SHP77 treated with DMSO at 0.1 percent for 48 hours (cell line): ENCODE measurements around the gene DCAF4.
A peak's percentile ranks its signal among the peaks of the same experiment; 100 is the strongest.
"Not testable (repeated sequence)": the region's sequence is repeated elsewhere in the genome, so short reads cannot be mapped to it uniquely, and the experiment has no call there.

Source experiments
- DNase-seq: peaks from one replicate; lab custom pipeline; 2025; lab: John Stamatoyannopoulos, UW

The DCAF4 gene

GRCh38 chr14:72970824-72971434 lies 44.7 kb downstream of the DCAF4 start:
- DNase-seq = no peak

DNA sequence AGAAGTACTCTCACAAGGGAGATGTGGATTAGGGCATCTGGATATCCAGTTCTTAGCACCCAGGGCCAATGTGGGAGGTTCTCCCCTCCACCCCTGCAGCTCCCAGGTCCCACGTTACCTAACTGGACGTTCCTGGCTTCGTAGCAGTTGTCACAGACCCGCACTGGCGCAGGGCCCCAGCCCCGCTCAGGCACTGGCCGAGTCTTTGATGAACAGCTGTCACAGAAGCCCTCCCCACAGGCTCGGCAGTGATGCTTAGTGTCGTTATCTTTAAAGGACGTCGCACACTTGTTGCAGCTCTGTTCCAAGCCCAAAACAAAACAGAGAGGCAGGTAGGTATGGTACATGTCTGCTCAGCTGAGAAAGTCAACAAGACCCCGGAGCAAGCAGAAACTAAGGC lies 48.4 kb downstream of the DCAF4 start:
- no peak for DNase-seq

GRCh38 chr14:72975770-72976169 lies 49.5 kb downstream of the DCAF4 start:
- DNase-seq = no peak

DNA sequence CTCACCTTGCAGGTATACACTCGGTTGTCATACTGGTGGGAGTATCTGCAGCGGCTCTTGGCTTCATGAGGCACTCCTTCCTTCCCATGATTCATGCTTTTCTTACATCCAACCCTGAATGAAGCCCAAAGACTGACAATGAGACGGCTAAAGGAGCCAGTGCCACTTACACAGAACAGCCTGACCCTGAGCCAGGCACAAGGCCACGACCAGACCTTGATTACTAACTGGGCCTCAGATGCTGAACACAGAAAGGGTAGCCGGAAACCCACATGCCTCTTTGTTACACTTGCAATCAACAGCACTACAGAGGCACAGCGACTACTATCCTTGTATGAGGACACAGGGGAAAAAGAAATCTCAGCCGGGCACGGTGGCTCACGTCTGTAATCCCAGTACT lies 52.6 kb downstream of the DCAF4 start:
- no peak for DNase-seq

DNA sequence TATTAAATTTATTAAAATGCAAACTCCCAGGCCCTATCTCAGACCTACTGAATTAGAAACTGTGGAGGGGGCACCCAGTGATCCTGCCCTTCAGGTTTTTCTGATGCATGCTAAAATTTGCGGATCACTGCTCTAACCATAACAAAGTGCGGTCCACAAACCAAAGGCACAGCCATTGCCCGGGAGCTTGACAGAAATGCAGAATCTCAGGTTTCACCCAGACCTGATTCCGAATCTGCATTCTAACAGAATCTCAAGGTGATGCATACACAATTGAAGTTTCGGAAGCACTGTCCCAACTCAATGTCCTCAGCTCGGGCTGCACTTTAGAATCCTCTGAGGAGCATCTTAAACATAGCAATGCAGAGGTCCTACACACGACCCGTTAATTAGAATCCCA lies 54.6 kb downstream of the DCAF4 start:
- no peak for DNase-seq

DNA sequence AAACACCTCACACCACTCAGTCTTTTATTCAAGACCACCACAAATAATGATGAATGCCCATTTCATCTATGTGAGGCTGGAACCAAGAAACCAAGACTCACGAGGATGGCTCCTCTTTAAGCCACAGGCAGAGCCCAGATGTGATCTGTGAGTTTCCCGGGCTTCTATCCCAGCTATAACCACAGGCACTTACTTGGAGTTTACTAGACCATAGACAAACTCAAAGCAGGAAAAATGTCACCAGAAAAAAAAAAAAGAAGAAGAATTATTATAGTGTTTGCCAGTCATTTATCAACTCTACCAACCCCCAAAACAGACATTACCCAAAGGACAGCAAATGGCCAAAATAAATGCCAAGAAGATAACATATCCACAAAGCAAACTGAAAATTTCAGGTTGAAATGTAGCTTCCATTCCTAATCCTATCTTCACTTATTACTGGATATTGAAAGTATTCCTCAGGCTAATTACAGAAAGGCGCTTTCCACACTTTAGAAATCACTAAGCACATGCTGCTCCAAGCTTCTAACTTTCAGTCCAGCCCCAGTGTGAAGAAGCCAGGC lies 56.0 kb downstream of the DCAF4 start:
- DNase-seq = no peak

- DNase-seq = no peak
Measured at GRCh38 chr14:72986214-72986613, 60.0 kb downstream of the DCAF4 start.

- no peak for DNase-seq
Measured at GRCh38 chr14:72986857-72987256, 60.6 kb downstream of the DCAF4 start.

DNA sequence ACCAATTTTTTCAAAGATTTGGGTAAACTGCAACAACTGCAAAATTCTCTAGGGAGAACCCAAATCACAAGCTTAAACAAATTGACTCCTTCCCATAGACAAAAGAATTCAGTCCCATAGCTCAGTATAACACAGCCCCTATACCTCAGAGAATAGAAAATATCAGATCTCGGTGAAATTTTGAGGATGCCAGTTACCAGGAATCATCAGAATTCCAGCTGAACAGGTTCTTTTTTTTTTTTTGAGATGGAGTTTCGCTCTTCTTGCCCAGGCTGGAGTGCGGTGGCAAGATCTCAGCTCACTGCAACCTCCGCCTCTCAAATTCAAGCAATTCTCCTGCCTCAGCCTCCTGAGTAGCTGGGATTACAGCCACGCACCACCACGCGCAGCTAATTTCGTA lies 63.9 kb downstream of the DCAF4 start:
- DNase-seq = no peak

- DNase-seq = no peak
Measured at GRCh38 chr14:72996916-72997315, 70.7 kb downstream of the DCAF4 start.

DNA sequence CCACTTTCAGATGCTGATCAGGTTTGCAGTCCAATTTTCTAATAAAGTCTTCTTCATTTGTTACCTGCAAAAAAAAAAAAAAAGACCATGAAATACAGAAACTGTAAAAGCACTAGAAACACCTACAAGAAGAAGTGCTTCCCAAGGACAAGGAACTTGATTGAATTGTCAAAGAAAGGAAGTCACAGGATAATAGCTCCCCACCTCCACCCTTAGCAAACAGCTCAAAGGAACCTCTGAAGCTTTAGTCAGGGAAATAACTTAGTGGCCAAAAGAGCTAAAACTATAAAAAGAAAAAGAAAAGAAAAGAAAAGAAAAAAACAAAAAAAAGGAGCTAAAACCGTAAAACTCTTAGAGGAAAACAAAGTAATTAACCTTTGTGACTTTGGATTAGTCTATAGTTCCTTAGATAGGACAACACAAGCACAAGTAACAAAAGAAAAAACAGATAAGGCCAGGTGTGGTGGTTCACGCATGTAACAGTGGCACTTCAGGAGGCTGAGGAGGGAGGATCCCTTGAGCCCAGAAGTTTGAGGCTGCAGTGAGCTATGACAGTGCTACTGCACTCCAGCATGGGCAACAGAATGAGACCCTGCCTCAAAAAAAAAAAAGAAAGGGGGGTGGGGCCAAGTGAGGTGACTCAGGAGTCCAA lies 72.1 kb downstream of the DCAF4 start:
- DNase-seq = no peak

DNA sequence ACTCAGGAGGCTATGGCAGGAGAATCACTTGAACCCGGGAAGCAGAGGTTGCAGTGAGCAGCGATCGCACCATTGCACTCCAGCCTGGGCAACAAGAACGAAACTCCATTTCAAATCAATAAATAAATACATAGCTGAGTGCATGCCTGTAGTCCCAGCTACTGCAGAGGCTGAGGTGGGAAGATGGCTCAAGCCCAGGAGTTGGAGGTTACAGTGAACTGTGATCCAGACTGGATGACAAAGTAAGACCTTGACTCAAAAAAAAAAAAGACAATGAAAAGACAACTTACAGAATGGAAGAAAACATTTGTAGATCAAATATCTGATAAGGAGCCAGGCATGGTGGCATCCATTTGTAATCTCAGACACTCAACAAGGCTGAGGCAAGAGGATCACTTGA lies 73.1 kb downstream of the DCAF4 start:
- no peak for DNase-seq

DNA sequence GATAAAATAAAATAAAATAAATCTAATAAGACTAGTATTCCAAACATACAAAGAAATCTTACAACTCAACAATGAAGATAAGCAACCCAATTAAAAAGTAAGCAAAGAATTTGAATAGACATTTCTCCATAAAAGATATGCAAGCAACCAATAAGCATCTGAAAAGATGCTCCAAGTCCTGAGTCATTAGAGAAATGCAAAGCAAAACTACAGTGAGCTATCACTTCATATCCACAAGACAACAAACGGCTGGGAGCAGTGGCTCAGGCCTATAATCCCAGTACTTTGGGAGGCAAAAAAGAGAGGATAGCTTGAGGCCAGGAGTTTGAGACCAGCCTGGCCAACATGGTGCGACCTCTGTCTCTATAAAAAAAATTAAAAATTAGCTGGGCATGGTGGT lies 73.8 kb downstream of the DCAF4 start:
- DNase-seq = no peak

- no peak for DNase-seq
Measured at GRCh38 chr14:73003681-73004080, 77.4 kb downstream of the DCAF4 start.

GRCh38 chr14:73004641-73005040 lies 78.4 kb downstream of the DCAF4 start:
- DNase-seq = not testable (repeated sequence)

GRCh38 chr14:73007835-73008234 lies 81.6 kb downstream of the DCAF4 start:
- no peak for DNase-seq

DNA sequence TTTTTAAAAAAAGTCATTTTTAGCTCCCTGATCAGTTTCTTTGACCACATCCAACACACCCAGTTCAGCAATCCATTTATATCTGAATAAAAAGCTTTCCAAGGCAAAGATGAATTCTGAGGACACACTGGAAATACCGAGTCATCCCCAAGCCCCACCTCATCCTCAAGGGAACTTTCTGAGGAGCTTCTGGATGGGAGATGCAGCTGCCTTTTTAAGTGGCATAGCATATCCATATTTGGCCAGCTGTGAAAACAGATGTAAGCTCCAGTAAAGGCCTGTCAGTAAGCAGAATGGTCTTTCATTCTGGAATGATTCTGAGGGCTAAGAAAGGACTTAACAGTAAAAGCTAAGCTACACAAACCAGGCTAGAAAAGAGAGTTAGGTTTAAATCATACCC lies 82.2 kb downstream of the DCAF4 start:
- peak; percentile 2 for DNase-seq
